Germinal center (tissue), 1 donor: ENCODE results near the gene SMCO4.

ENCODE experiments used
- DNase-seq: peaks from one replicate; pipeline ENCODE4 v3.0.0; 2012; ENCODE audit warnings: mixed read lengths, low spot score

SMCO4 gene

DNA sequence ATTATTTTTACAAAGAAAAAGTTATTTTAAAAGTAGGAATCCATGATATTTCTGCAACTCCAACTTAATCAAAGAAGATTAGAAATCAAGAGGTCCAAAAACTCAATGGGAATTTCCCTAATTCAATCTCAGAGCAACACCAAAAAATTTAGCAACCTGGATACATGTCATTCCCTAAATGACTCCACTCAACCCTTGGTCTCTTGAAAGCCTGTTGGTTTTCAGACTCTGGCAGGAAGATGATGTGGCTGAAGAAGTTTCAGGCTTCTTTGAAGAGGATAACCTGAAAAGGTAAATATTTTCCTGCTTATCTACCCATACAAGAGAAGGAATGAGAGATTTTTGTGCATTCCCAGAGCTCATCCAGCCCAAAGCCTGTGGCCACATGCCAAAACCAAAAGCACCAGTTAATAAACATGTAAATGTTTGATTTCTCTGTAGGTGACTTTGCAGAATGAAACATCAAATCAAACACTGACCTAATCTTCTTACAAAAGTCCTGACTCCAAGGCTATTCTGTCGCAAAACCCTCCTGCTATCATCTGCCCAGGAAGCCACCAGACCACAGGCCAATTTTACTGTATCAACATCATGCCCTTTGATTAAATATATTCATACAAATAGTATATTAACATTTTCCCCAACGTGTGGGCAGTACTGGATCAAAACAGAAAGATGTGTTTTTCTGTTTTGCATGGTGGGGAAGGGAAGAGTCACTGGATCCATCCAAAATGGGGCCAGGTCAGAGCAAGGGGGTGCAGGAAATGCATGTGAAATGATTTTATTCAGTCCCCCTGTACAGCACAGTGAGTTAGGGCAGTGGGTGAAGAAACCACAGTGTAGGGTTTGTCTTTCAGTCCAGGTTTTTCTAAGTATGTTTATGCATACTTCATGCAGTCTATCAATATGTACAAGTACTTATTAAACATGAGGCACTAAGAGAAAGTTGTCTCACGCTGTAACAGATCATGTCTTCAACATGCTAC is 38.8 kb downstream of the SMCO4 start:
- DNase-seq, result no peak

DNA sequence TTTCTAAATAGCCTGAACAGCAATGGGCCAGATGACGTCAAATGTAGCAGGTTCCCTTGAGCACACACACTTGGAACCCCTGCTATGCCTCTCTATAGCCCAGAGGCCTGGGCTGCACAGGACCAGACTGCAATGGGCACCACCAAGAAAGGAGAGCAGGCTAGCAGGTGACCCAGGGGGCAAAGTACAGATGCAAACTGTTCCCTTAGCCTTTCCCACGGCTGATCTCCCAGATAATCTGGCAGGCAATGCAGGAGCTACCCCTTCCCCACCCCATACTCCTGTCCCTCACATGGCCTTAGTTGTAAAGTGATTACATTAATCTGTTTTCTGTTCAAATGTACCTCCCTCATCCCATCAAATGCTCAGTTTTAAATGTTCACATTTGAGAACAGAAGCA is 41.3 kb downstream of the SMCO4 start:
- no peak for DNase-seq

DNA sequence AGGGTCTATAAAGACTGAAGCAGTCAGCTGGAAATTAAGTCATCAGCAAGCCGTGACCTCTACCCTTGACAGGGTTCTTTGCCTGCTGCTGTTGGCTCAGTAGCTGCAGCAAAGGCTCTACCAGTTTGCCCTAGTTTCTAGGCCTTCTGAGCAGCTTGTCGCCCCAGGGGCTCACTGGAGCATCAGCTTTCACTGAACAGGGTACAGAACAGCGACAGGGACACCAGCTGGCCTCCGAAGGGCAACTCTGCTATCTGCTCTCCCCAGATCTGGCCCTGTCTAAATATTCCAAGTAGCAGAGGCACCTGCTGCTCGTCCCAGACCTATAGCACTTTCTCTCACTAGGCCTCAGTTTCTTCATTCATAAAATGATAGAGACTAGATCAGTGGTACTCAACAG is 42.4 kb downstream of the SMCO4 start:
- no peak for DNase-seq

DNA sequence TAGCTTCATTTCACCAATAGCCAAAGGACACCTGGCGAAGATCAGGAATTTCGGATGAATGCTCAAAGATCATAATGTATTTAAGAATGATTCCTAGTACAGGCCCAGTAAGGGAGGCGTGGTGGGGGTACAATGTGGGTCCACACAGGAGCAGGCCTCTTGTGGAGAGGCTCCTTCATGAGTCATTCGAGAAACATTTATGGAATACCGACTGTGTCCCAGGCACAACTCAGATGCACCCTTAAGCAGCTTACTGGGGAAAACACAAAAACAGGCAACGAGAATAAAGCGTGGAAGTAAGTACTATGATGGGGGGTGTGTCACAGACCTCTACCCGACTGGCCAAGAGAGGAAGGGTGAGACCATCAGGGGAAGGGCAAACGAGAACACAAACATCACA is 44.5 kb downstream of the SMCO4 start:
- no peak for DNase-seq

DNA sequence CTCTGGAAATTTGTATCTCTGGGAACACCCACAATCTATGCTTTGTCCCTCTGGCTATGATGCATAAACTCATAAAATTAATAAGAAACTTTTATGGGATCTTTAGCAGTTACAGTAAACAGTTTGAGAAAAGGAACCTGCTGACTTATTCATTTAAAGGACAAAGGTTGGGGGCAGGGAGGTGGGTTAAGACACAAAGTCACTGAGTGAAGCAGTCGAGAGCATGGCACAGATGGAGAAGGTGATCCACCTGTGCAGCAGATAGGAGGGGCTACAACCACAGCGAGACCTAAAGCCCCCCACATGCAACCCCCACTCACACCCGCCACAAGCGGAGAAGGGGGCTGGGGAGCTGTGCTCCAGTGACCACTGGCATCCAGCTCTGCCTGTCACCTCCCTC is 45.0 kb downstream of the SMCO4 start:
- no peak for DNase-seq

DNA sequence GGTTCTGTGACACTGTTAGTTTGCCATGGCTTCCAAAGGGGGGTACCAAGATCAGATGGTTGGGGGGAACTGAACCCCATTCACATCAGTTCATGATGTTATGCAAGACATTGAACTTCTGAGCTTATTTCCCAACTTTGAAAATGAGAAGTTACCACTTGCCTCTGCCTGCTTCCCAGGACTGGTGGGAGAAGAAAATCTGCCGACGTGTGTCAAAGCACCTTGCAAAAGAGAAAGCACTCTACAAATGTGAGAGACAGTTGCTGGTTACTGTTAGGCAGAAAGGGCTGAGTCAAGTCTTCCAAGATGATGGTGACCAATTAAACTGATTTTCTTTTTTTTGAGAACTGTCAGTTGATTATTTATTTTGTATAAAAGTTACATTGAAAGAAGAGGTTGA is 45.6 kb downstream of the SMCO4 start:
- no peak for DNase-seq

DNA sequence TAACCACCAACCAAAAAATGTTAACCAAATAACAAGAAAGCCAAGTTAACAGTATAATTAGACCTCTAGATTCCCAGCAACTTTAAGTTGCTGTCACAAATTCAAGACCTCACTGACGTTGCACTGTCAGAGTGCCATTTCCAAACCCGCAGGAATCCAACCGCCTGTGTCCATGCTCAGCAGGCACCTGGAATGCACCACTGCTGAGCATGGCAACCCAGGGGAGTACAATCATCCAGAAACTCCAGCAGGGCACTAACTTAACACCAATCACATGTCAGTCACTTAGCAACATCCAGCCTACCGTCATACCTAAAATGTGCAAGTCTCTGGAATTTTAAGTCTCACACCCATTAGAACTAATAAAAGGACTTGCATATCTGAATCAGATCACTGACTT is 48.8 kb downstream of the SMCO4 start:
- no peak for DNase-seq

DNA sequence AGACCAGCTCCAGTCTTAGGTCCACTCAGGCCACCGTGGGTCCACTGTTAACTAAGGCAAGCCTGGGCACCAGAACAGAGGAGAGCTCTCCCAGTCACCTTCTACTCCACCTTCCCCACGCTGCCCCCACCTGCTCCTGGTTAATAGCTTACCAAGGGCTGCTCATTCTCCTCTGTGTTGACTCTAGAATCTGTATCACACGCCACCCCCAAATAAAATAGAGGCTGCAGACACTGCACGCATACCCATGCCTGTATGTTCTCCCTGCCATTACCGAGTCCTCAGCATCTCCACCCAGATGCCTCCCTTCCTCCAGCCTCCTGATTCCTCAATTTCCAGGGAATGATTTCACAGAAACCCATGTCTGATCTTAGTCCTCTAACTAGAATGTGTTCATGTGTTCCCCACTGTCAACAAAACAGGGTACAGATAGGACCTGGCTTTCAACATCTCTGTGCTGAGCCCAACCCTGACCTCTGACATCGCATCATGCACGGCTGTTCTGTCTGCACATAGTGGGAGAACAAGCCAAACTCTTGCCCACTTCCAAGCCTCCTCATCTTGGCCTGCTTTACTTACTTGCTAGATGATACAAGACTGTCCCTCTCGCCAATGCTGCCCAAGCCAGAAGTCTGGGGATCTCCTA is 49.8 kb downstream of the SMCO4 start:
- DNase-seq, result no peak

DNA sequence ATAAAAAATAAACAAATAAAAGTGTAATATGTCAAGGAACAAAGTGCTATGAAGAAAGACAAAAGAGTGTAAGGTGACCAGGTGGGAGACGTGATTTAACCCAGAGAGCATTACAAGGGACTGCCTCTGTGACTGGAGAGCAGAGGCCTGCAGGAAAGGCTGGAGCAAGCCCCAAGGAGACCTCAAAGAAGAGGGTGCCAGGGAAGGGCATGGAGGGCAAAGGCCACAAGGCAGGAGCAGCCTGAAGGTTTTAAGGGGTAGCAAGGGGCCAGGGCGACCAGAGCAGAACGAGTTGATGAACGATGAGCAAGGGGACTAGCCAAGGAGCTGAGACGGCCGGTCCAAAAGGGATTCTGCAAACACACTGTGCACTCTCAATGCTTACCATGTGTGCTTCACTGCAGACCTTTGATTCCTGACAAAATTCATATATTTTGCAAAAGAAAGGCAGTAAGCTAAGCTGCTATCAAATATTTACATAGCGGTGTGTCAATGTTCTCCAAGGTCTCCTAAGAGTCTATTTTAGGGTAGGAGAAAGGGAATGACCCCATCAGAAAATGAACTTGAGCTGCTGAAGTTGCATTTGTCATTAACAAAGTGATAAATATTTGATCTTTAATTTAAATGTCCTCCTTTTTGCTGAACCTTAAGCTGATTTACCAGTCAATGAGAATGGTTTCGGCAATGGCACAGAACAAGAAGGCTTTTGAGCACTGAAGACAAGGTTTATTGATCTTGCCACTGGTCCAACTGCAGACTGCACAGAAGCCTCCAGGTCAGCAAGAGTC is 50.5 kb downstream of the SMCO4 start:
- no peak for DNase-seq

DNA sequence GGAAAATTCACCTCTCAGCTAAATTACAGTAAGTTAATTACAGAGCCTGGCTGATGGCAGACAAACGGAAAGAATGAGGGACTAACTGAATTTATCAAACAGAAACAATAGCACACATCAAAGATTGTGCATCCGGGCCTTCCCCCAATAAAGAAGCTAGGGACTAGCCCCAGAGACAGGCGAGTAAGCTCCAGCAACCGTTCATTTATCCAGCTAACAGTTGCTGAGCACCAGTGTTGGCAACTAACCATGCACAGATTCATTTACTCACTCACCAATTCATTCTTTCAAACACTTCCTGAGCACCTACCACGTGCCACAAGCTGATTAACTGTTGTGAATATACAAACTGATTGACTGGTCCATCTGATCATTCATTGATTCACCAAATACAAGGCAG is 51.2 kb downstream of the SMCO4 start:
- DNase-seq, result no peak

DNA sequence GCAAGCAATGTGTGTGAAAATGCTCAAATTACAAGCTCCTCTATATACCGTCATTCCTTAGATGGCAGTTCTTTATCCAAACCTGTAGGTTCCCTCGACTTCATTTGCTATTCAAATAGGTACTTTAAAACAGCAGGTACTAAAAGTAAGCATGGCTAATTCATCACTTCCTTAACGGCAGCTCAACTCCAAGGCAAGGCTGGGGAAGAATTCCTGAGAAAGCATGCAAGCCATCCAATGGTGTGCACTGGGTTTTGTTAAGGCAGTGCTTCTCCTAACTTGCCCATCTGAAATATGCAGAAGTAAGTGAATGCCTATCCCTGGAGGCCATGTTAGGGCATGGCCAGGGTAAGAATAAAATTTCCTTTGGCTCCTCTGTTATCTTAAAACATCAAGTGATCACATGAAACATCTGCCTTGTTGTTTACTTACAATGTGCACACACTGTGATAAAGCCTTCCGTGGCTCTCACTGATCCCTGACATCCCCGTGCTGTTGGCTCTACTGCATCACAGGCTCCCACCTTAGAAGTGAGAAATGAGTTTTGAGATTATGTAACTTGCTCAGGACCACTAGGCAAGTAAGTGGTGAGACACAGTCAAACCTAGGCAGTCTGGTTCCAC is 52.1 kb downstream of the SMCO4 start:
- DNase-seq, result no peak

DNA sequence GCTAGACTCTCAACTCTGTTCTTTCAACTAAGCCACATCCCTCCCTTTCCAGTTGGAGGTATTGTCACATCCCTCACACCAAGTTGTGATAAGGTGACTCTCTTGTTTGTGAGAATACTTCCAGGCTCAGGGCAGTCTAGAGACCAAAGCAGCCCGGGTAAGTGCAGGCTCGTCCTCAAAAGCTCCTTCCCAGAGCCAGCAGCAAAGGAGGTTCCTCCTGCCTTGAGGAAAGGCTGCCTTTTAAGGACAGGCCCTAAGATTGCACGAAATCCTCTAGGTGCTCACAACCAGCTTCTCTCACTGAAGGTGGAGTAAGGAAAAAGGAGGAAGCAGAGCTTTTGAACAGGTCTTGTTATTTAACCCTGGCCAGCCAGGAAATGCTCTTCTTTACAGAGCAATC is 53.4 kb downstream of the SMCO4 start:
- no peak for DNase-seq

DNA sequence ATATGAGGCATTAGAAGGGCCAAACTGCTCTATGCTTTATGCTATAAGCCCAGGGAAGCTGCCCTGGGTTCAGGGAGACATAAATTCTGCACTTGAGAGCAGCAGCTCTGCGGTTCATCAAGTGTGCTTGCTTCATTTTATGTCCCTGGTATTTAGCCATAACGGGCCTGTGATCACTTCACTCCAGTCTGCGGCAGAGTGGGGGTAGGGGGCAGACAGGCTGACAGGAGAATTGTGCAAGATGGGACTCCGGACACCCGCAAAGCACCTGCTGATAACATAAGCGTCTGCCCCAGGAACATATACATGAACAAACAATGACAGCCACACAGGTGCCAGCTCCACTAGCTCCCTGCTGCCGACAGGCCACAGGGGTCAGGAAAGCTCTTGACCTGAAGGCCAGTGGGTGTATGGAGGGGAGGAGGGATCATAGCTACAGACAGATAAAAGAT is 56.1 kb downstream of the SMCO4 start:
- no peak for DNase-seq

DNA sequence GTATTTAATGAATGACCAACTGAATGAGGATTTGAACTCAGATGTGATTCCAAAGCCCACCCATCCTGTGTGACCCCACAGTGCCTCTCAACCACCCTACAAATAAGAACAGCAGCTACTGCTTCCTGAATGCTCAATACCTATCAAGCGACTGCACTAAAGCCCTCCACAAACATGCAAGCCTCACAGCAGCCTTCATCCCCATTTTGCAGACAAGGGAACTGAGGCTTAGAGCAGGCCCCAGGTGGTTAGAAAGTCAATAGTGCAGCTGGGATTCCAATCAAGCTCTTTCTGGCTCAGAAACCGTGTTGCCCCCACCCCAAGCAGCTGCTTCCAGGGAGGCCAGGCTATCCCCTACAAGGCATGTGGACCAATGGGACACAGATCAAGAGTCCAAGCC is 57.2 kb downstream of the SMCO4 start:
- no peak for DNase-seq

DNA sequence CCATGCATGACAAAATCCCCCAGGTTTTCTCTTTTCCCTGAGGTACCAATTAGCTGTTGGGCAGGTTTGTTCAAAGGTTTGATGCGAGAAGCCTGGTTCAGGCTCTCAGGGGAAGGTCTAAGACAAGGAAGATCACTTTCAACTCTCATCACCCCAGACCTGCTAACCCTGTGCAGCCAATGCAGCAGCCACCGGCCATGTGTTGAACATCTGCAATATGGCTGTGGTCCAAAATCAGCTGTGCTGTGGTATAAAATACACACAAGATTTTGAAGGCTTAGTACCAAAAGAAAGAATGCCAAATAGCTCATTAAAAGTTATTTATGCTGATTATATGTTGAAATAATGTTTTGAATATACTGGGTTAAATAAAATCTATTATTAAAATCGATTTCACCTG is 58.5 kb downstream of the SMCO4 start:
- DNase-seq, result no peak

DNA sequence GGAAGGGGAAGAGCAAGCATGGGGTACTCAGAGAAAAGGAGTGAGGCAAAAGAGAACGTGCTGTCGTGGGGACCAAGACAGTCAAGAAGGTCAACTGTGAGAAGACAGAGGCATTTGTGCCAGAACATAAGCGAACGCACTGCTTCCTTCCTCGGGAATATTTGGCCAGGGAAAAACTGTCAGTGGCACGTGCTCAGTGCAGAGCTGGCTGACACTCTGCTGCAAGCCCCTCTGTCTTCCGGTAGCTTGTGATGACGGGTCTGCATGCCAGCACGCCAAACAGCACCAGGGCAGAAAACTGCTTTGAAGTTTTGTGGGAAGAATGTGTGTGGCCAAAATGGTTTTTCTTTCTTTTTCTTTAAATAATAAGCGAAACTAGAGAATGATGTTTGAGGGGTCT is 60.6 kb downstream of the SMCO4 start:
- DNase-seq, result no peak

DNA sequence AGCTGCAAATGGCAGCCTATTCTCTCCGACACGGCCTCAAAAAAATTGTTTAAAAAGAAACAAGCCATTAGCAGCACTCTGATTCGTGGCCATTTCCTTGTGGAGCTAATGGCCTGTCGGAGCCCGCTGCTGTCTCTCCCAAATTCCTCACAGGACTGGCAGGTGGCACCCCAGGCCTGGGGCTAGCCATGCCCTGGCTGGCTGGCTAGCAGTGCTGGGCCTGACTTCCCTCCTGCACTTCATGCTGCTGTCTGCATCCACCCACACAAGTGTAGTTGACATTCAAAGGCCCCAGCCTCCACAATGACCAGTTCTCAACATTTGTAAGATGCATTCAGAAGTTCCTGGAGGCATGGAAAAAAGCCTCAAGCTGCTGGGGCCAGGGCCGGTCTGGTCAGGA is 61.5 kb downstream of the SMCO4 start:
- no peak for DNase-seq

DNA sequence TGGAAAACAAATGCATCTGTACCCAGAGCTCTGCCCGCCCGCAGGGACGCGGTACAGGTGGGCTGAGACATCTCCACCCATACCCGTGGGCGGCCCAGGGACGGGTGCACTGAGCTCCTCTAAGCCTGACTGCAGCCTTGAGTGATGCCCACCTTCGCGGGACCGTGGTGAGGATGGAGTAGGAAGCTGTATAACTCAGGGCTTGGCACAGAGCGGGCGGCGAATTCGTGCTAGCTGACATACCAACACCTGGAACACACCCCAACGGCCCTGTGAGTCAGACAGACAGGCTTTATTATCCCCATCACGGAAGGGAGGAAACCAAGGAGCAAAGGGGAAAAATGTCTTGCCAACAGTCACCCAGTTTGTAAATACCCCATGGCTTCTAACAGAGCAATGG is 61.9 kb downstream of the SMCO4 start:
- no peak for DNase-seq

DNA sequence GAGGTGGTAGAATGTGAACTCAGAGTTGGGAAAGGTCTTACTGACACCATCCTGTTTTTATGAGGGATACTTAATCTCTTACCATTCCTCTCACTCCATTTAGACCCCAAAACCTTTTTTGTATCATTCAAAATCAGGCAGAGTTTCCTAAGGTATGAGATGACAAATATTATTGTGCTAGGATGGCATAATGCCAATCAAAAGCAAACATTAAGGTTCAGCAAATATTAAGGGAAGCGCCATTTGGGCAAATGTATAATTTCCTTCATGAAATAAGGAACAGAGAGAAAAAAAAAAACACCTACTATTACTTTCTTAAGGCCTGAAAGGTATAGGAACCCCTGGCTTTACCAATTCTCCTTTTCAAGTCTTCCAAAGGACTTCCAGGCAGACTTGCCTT is 62.4 kb downstream of the SMCO4 start:
- no peak for DNase-seq

DNA sequence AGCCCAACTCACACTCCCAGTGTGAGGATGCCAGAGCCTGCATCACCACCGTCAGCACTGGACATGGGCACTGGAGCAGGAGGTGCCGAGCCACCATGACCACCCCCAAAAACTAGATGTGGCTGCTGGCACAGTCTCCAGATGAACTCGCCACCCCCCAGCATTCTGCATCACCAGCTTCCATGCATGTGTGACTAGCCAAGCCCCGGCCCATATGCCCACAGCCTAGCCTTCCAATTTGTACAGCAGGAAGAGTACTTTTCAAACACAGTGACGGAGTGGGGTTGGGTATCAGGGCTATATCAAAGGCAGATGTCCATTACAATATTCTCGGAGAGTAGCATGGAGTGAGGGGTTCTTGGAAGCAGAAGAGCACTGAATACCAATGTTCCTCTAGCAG is 62.9 kb downstream of the SMCO4 start:
- DNase-seq, result no peak

DNA sequence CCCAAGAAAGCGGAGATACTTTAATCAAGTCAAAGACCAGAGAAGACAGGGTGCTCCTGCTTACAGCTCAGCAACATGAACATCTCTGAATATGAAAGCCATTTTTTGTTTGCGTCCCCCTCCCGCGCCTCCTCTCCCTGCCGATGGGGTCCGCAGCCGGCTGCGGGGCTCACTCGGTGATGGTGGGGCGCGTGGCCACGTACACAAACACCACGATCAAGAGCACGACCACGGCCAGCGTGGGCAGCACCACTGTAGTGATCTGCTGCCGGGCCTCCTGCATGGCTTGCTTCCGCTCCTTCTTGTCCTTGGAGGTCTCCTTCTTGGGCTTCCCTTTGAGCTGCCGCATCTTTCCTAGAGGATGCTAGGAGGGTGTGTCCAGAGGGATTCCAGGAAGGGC is 64.3 kb downstream of the SMCO4 start:
- DNase-seq, result no peak

DNA sequence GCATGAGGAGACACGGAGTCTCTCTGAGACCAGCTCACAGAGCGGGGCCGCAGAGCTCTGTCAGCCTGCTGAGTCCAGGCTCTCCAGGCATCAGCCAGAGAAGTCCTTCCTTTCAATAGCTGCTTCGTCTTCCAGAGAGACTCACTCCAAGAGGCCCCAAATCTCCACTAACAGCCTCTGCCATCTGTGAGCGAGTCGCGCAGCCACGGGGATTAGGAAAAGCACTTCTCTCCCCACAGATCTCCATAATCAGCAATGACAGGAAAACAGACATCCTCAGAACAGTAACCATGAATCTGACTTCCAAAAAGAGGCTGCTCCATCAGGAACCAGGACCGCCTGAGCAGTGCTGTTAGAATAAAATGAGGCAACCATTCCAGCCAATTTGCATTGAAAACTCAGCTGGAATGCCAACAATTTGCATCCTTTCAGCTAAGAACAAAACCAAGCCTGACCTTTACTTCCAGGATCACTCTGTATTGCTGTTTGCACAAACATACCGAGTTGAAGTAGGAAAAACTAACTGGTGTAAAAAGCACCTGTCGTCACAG is 65.4 kb downstream of the SMCO4 start:
- DNase-seq, result no peak
